Stomach (tissue), 4 donors: Measurements from ENCODE around the gene ARID1B.

ENCODE experiments used
- CTCF ChIP-seq, 7 experiments: fragments of 450-650 bp in 4 of 7; fragments of 200-600 bp in 3 of 7; sonication (generic) in 3 of 7; IDR thresholded peaks; one replicate each; pipeline ENCODE4 v1.5.1; 2016 to 2019; ENCODE audit warnings: antibody characterized with exemption in 7 of 7, control low read depth in 2 of 7, mild to moderate bottlenecking in 1 of 7
- EP300 ChIP-seq: sonication (generic); formaldehyde crosslinking; IDR thresholded peaks from one replicate; pipeline ENCODE4 v1.6.1; 2017; ENCODE audit warnings: antibody characterized with exemption
- POLR2A ChIP-seq, 4 donors: fragments of 450-650 bp; IDR thresholded peaks; one replicate each; pipeline ENCODE4 v1.6.1; 2016; ENCODE audit warnings: antibody characterized with exemption in 4 of 4, control low read depth in 2 of 4, mild to moderate bottlenecking in 1 of 4, moderate library complexity in 1 of 4
- POLR2AphosphoS5 ChIP-seq, 3 donors: sonication (generic); formaldehyde crosslinking; IDR thresholded peaks; one replicate each; pipeline ENCODE4 v1.6.1; 2016; ENCODE audit warnings: antibody characterized with exemption in 3 of 3

- no peak for TF ChIP-seq CTCF (IDR thresholded peaks at IDR 0.05)
- TF ChIP-seq POLR2AphosphoS5 (IDR thresholded peaks at IDR 0.05) = no peak
- TF ChIP-seq POLR2A (IDR thresholded peaks at IDR 0.05) = no peak
- no peak for TF ChIP-seq EP300
These were observed 396.6 kb downstream of the ARID1B start for GRCh38 chr6:157173776-157174175.
